Ectodermal cell (in vitro differentiated cells): Measurements from ENCODE around the gene SH3GL3.

Experiments
- H3K27ac ChIP-seq: 2 replicates; pipeline ENCODE4 v1.7.0; 2013; ENCODE audit warnings: mild to moderate bottlenecking, low read depth, low read length; ENCODE audit not compliant: insufficient read depth, poor library complexity, severe bottlenecking
- H3K27me3 ChIP-seq: 2 replicates; pipeline ENCODE4 v1.7.0; 2013; ENCODE audit warnings: mild to moderate bottlenecking, low read length; ENCODE audit not compliant: insufficient read depth, control insufficient read depth, poor library complexity, severe bottlenecking
- H3K36me3 ChIP-seq: one replicate; pipeline ENCODE4 v1.7.0; 2013; ENCODE audit warnings: low read length; ENCODE audit not compliant: control insufficient read depth, insufficient read depth
- H3K4me1 ChIP-seq: one replicate; pipeline ENCODE4 v1.7.0; 2013; ENCODE audit warnings: low read length; ENCODE audit not compliant: control insufficient read depth, insufficient read depth
- H3K4me3 ChIP-seq: 2 replicates; pipeline ENCODE4 v1.7.0; 2013; ENCODE audit warnings: low read depth, low read length, control low read depth; ENCODE audit not compliant: insufficient read depth
- H3K9me3 ChIP-seq: 2 replicates; pipeline ENCODE4 v1.7.0; 2013; ENCODE audit warnings: mild to moderate bottlenecking, low read length, moderate library complexity; ENCODE audit not compliant: control insufficient read depth
- WGBS, 2 experiments: methylation state at CpG; one replicate each; pipeline ENCODE4 v1.1.7; 2013; ENCODE audit warnings: missing lambda C conversion rate in 2 of 2; 5-methylcytosine and 5-hydroxymethylcytosine counted together

SH3GL3 gene

GRCh38 chr15:83458381-83458780 lies 11.2 kb downstream of the SH3GL3 start:
- H3K4me1 ChIP-seq: no peaks in the 10 kb centered on the region
- WGBS, 2 experiments: 89% methylated on average over 3 of the region's 3 CpGs
- no peaks in the 10 kb centered on the region for H3K9me3 ChIP-seq
- H3K27me3 ChIP-seq: no peaks in the 10 kb centered on the region
- H3K4me3 ChIP-seq: no peak overlapping the region
- H3K27ac ChIP-seq: no peak overlapping the region
- H3K36me3 ChIP-seq: no peaks in the 10 kb centered on the region

- no peak overlapping the region for H3K27ac ChIP-seq
- no peak overlapping the region for H3K4me3 ChIP-seq
- H3K27me3 ChIP-seq: no peaks in the 10 kb centered on the region
- 93 to 94% methylated on average over 3 of the region's 3 CpGs for WGBS, 2 experiments
- no peaks in the 10 kb centered on the region for H3K4me1 ChIP-seq
- H3K9me3 ChIP-seq: no peaks in the 10 kb centered on the region
- H3K36me3 ChIP-seq: no peaks in the 10 kb centered on the region
Observed at GRCh38 chr15:83462026-83462425, 14.9 kb downstream of the SH3GL3 start.

- no peaks in the 10 kb centered on the region for H3K4me1 ChIP-seq
- no peak overlapping the region for H3K4me3 ChIP-seq
- H3K36me3 ChIP-seq: no peaks in the 10 kb centered on the region
- H3K27me3 ChIP-seq: no peaks in the 10 kb centered on the region
- H3K9me3 ChIP-seq: no peaks in the 10 kb centered on the region
- no peak overlapping the region for H3K27ac ChIP-seq
- WGBS, 2 experiments: 94% methylated on average over 4 of the region's 4 CpGs
Observed at GRCh38 chr15:83462953-83463433, 15.9 kb downstream of the SH3GL3 start.

- H3K36me3 ChIP-seq: no peaks in the 10 kb centered on the region
Observed at GRCh38 chr15:83470887-83471286, 23.7 kb downstream of the SH3GL3 start.

GRCh38 chr15:83471307-83471866 lies 24.2 kb downstream of the SH3GL3 start:
- H3K27me3 ChIP-seq: no peaks in the 10 kb centered on the region
- WGBS, 2 experiments: 98 to 100% methylated on average over 1 of the region's 1 CpG
- H3K36me3 ChIP-seq: no peaks in the 10 kb centered on the region
- H3K4me1 ChIP-seq: no peaks in the 10 kb centered on the region
- no peak overlapping the region for H3K27ac ChIP-seq
- H3K4me3 ChIP-seq: no peak overlapping the region
- H3K9me3 ChIP-seq: no peaks in the 10 kb centered on the region

More at GRCh38 chr15:83470887-83471286, 23.7 kb downstream of the SH3GL3 start:
- no peak overlapping the region for H3K27ac ChIP-seq
- H3K27me3 ChIP-seq: no peaks in the 10 kb centered on the region
- H3K4me3 ChIP-seq: no peak overlapping the region
- H3K9me3 ChIP-seq: no peaks in the 10 kb centered on the region
- H3K4me1 ChIP-seq: no peaks in the 10 kb centered on the region

GRCh38 chr15:83472151-83472550 lies 25.0 kb downstream of the SH3GL3 start:
- 89 to 90% methylated on average over 3 of the region's 3 CpGs for WGBS, 2 experiments

GRCh38 chr15:83472797-83473196 lies 25.7 kb downstream of the SH3GL3 start:
- WGBS, 2 experiments: 92 to 96% methylated on average over 2 to 4 of the region's 4 CpGs

More at GRCh38 chr15:83472151-83472550, 25.0 kb downstream of the SH3GL3 start:
- Histone ChIP-seq H3K4me3 (no peak overlapping the region), H3K27me3 (no peaks in the 10 kb centered on the region), H3K4me1 (no peaks in the 10 kb centered on the region), H3K36me3 (no peaks in the 10 kb centered on the region), H3K27ac (no peak overlapping the region), H3K9me3 (no peaks in the 10 kb centered on the region)

GRCh38 chr15:83474578-83474977 lies 27.4 kb downstream of the SH3GL3 start:
- Histone ChIP-seq H3K27ac (no peak overlapping the region), H3K9me3 (no peaks in the 10 kb centered on the region), H3K36me3 (no peaks in the 10 kb centered on the region), H3K27me3 (no peaks in the 10 kb centered on the region), H3K4me3 (no peak overlapping the region), H3K4me1 (no peaks in the 10 kb centered on the region)
- 66 to 68% methylated on average over 4 of the region's 4 CpGs for WGBS, 2 experiments

More at GRCh38 chr15:83472797-83473196, 25.7 kb downstream of the SH3GL3 start:
- no peaks in the 10 kb centered on the region for H3K9me3 ChIP-seq
- no peak overlapping the region for H3K27ac ChIP-seq
- no peaks in the 10 kb centered on the region for H3K4me1 ChIP-seq
- H3K36me3 ChIP-seq: no peaks in the 10 kb centered on the region
- H3K27me3 ChIP-seq: no peaks in the 10 kb centered on the region
- no peak overlapping the region for H3K4me3 ChIP-seq

GRCh38 chr15:83475551-83475950 lies 28.4 kb downstream of the SH3GL3 start:
- H3K27me3 ChIP-seq: no peaks in the 10 kb centered on the region
- H3K36me3 ChIP-seq: no peaks in the 10 kb centered on the region
- no peak overlapping the region for H3K4me3 ChIP-seq
- no peak overlapping the region for H3K27ac ChIP-seq
- H3K9me3 ChIP-seq: no peaks in the 10 kb centered on the region
- 90 to 92% methylated on average over 2 of the region's 2 CpGs for WGBS, 2 experiments
- no peaks in the 10 kb centered on the region for H3K4me1 ChIP-seq

- Histone ChIP-seq H3K4me3 (no peak overlapping the region), H3K27me3 (no peaks in the 10 kb centered on the region), H3K4me1 (no peaks in the 10 kb centered on the region), H3K36me3 (no peaks in the 10 kb centered on the region), H3K27ac (no peak overlapping the region), H3K9me3 (no peaks in the 10 kb centered on the region)
- WGBS, 2 experiments: 95 to 100% methylated on average over 2 of the region's 2 CpGs
Observed at GRCh38 chr15:83476066-83476465, 28.9 kb downstream of the SH3GL3 start.

GRCh38 chr15:83476708-83477107 lies 29.6 kb downstream of the SH3GL3 start:
- Histone ChIP-seq H3K27me3 (no peaks in the 10 kb centered on the region), H3K4me3 (no peak overlapping the region), H3K4me1 (no peaks in the 10 kb centered on the region), H3K27ac (no peak overlapping the region), H3K36me3 (no peaks in the 10 kb centered on the region), H3K9me3 (no peaks in the 10 kb centered on the region)
- WGBS, 2 experiments: 89 to 95% methylated on average over 2 of the region's 2 CpGs
